ENCODE results near the gene PROM1.

Gene PROM1

GRCh38 chr4:16110199-16110598 lies 26.4 kb upstream of the PROM1 start:
- POLR2A ChIA-PET = no interaction called here

GRCh38 chr4:16109256-16109655 lies 25.4 kb upstream of the PROM1 start:
- TF ChIP-seq RBAK (tag by site-specific recombination; IDR thresholded peaks at IDR 0.05) = no peak
- TF ChIP-seq ZNF23 (tag by site-specific recombination; IDR thresholded peaks at IDR 0.05; ENCODE audit: borderline replicate concordance) = no peak
- TF ChIP-seq ZNF624 (tag by site-specific recombination; IDR thresholded peaks at IDR 0.05) = no peak
- ChIA-PET POLR2A (no interaction called here), CTCF (no interaction called here)
- no peaks in the 10 kb centered on the region for H3K4me1 ChIP-seq (ENCODE audit: control insufficient read depth, insufficient read depth, low read length)
- H3K9me3 ChIP-seq (ENCODE audit: control insufficient read depth, insufficient read depth, low read depth, low read length) = no peaks in the 10 kb centered on the region
- no peak overlapping the region for H3K27ac ChIP-seq (ENCODE audit: extremely low read depth, low read depth, low read length)
- no peaks in the 10 kb centered on the region for H3K36me3 ChIP-seq (ENCODE audit: control insufficient read depth in 2 of 2, insufficient read depth in 1 of 2, low read length in 2 of 2)
- H3K4me3 ChIP-seq (ENCODE audit: low read depth, low read length) = no peak overlapping the region

More at GRCh38 chr4:16110199-16110598, 26.4 kb upstream of the PROM1 start:
- CTCF ChIA-PET = no interaction called here
- TF ChIP-seq ZNF514 (tag by site-specific recombination; IDR thresholded peaks at IDR 0.05) (no peak), FEZF1 (tag by site-specific recombination; IDR thresholded peaks at IDR 0.05) (no peak), ZFP37 (tag by site-specific recombination; IDR thresholded peaks at IDR 0.05) (no peak), IKZF3 (tag by site-specific recombination; IDR thresholded peaks at IDR 0.05) (no peak), PBX3 (CRISPR knock-in tag; IDR thresholded peaks at IDR 0.05) (no peak), BCL11B (tag by site-specific recombination; IDR thresholded peaks at IDR 0.05; ENCODE audit: low read depth) (no peak), ZNF501 (tag by site-specific recombination; IDR thresholded peaks at IDR 0.05) (no peak), ZFP69B (tag by site-specific recombination; IDR thresholded peaks at IDR 0.05) (no peak), TRIM28 (IDR thresholded peaks at IDR 0.05; ENCODE audit: borderline replicate concordance, low read length) (no peak)
- Histone ChIP-seq H3K4me3 (ENCODE audit: low read depth, low read length) (no peak overlapping the region), H3K4me1 (ENCODE audit: control insufficient read depth, insufficient read depth, low read length) (no peaks in the 10 kb centered on the region), H3K9me3 (ENCODE audit: control insufficient read depth, insufficient read depth, low read depth, low read length) (no peaks in the 10 kb centered on the region), H3K36me3 (ENCODE audit: control insufficient read depth in 2 of 2, insufficient read depth in 1 of 2, low read length in 2 of 2) (no peaks in the 10 kb centered on the region), H3K27ac (ENCODE audit: extremely low read depth, low read depth, low read length) (no peak overlapping the region)

DNA sequence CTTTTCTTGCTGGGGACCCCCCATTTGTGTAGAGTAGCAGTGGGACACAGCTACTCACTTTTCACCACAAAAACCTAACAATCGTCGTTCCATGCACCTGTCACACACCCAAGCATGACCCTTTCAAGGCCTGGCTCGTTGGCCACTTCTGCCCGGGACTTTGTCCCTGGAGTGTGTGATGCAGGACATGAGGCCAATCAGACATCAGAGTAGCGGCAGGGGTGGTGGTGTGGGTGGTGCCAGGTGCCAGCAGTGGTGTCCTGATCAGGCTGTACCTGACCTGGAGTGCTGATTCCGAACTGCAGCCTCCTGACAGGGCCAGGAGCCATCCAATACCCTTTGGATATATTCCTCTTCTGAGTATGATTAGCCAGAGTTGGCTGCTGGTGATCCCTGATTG lies 23.1 kb upstream of the PROM1 start:
- no peaks in the 10 kb centered on the region for H3K9me3 ChIP-seq (ENCODE audit: control insufficient read depth, insufficient read depth, low read depth, low read length)
- H3K27ac ChIP-seq (ENCODE audit: extremely low read depth, low read depth, low read length) = no peak overlapping the region
- POLR2A ChIA-PET = no interaction called here
- no peak overlapping the region for H3K4me3 ChIP-seq (ENCODE audit: low read depth, low read length)
- H3K4me1 ChIP-seq (ENCODE audit: control insufficient read depth, insufficient read depth, low read length) = no peaks in the 10 kb centered on the region
- TF ChIP-seq KLF16 (tag by site-specific recombination; IDR thresholded peaks at IDR 0.05) = no peak
- no peak for TF ChIP-seq ZBTB21 (tag by site-specific recombination; IDR thresholded peaks at IDR 0.05)
- TF ChIP-seq ZNF266 (tag by site-specific recombination; IDR thresholded peaks at IDR 0.05; ENCODE audit: low read depth) = no peak
- H3K36me3 ChIP-seq (ENCODE audit: control insufficient read depth in 2 of 2, insufficient read depth in 1 of 2, low read length in 2 of 2) = no peaks in the 10 kb centered on the region
- CTCF ChIA-PET = no interaction called here

DNA sequence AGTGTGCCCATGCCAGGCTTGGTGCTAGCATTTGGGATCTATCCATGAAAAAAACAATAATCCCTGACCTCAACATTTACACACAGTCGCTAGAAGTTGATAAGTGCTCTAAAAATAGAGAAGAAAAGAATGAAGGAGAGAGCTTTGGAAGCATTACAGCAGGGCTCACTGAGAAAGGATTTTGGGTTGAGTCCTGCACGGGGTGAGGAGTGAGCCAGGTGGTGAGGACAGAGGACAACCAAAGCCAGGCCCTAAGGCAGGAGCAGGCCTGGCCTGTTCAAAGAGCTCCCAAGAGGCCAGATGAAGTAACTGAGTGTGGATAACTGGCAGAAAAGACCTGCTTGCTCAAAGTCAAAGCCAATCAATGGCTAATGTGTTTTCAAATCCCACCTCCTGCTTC lies 20.7 kb upstream of the PROM1 start:
- POLR2A ChIA-PET = no interaction called here
- TF ChIP-seq ZNF610 (tag by site-specific recombination; IDR thresholded peaks at IDR 0.05; ENCODE audit: borderline replicate concordance) (no peak), BCL11A (tag by site-specific recombination; IDR thresholded peaks at IDR 0.05; ENCODE audit: low read depth) (no peak), KLF8 (tag by site-specific recombination; IDR thresholded peaks at IDR 0.05) (no peak), ZNF626 (tag by site-specific recombination; IDR thresholded peaks at IDR 0.05) (no peak), SETDB1 (IDR thresholded peaks at IDR 0.05; ENCODE audit: insufficient read length, low read length) (no peak), ZFP37 (tag by site-specific recombination; IDR thresholded peaks at IDR 0.05) (no peak), HIC1 (tag by site-specific recombination; IDR thresholded peaks at IDR 0.05) (no peak), ZBTB48 (tag by site-specific recombination; IDR thresholded peaks at IDR 0.05) (no peak), WT1 (tag by site-specific recombination; IDR thresholded peaks at IDR 0.05) (no peak), BCL11B (tag by site-specific recombination; IDR thresholded peaks at IDR 0.05; ENCODE audit: low read depth) (no peak), ZNF561 (tag by site-specific recombination; IDR thresholded peaks at IDR 0.05; ENCODE audit: borderline replicate concordance) (no peak), GLIS2 (tag by site-specific recombination; IDR thresholded peaks at IDR 0.05) (no peak)
- TF ChIP-seq, protein P1, sequence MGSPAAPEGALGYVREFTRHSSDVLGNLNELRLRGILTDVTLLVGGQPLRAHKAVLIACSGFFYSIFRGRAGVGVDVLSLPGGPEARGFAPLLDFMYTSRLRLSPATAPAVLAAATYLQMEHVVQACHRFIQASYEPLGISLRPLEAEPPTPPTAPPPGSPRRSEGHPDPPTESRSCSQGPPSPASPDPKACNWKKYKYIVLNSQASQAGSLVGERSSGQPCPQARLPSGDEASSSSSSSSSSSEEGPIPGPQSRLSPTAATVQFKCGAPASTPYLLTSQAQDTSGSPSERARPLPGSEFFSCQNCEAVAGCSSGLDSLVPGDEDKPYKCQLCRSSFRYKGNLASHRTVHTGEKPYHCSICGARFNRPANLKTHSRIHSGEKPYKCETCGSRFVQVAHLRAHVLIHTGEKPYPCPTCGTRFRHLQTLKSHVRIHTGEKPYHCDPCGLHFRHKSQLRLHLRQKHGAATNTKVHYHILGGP (tag by site-specific recombination; IDR thresholded peaks at IDR 0.05) = no peak
- H3K4me3 ChIP-seq (ENCODE audit: low read depth, low read length) = no peak overlapping the region
- no peak overlapping the region for H3K27ac ChIP-seq (ENCODE audit: extremely low read depth, low read depth, low read length)
- no peaks in the 10 kb centered on the region for H3K36me3 ChIP-seq (ENCODE audit: control insufficient read depth in 2 of 2, insufficient read depth in 1 of 2, low read length in 2 of 2)
- CTCF ChIA-PET = interaction anchor here (1.0 kb wide), 1 partner anchor 14 kb away, joined by 3 read pairs; no protein-coding TSS in a partner anchor
- H3K9me3 ChIP-seq (ENCODE audit: control insufficient read depth, insufficient read depth, low read depth, low read length) = no peaks in the 10 kb centered on the region
- no peaks in the 10 kb centered on the region for H3K4me1 ChIP-seq (ENCODE audit: control insufficient read depth, insufficient read depth, low read length)
